Muscle of arm (tissue), 12 donors: Measurements from ENCODE around the gene EFCAB11. TPM values are rescaled to one million over a fixed set of nuclear protein-coding genes. Genes with fewer than 3 reads are reported as not detected.

Source experiments
- DNase-seq: peaks from one replicate; pipeline ENCODE4 v3.0.0-alpha.2; 2013
- polyA plus RNA-seq, 12 donors: library from polyadenylated mRNA; unstranded; fragments of 120-200 nt; gene quantifications; one replicate each; pipeline ENCODE4 v1.2.1, GENCODE V29; 2013; ENCODE audit not compliant: insufficient read length in 12 of 12

Gene EFCAB11
- polyA plus RNA-seq, 12 donors, result 4.5 to 19.9 (median 7.9) TPM; not detected in 1

GRCh38 chr14:89958966-89959365, 4.4 kb upstream of the EFCAB11 start:
- no peak for DNase-seq

GRCh38 chr14:89957791-89958190, 3.3 kb upstream of the EFCAB11 start:
- DNase-seq, result no peak

GRCh38 chr14:89957376-89957775, 2.8 kb upstream of the EFCAB11 start:
- DNase-seq, result no peak

GRCh38 chr14:89956661-89957009, 2.1 kb upstream of the EFCAB11 start:
- DNase-seq, result no peak

- DNase-seq, result peak; percentile 96
These were observed 1.5 kb upstream of the EFCAB11 start, which contains the start of gene TDP1 for GRCh38 chr14:89955745-89956660. TSS of gene TDP1 (plus strand) at chr14:89955927. CDS start at chr14:89963115, 7,188 bp downstream.

- no peak for DNase-seq
These were observed 653 bp upstream of the EFCAB11 start for GRCh38 chr14:89955022-89955744.

GRCh38 chr14:89953602-89954001, 928 bp downstream of the EFCAB11 start:
- DNase-seq, result no peak

- DNase-seq, result no peak
These were observed 2.0 kb downstream of the EFCAB11 start for GRCh38 chr14:89952576-89952975.

- no peak for DNase-seq
These were observed 7.2 kb downstream of the EFCAB11 start for GRCh38 chr14:89947344-89947743.

- no peak for DNase-seq
These were observed 12.6 kb downstream of the EFCAB11 start for GRCh38 chr14:89941830-89942377.

GRCh38 chr14:89936654-89937185, 17.8 kb downstream of the EFCAB11 start:
- no peak for DNase-seq

- no peak for DNase-seq
These were observed 21.5 kb downstream of the EFCAB11 start for GRCh38 chr14:89933002-89933401.

GRCh38 chr14:89927186-89927865, 27.2 kb downstream of the EFCAB11 start:
- no peak for DNase-seq

GRCh38 chr14:89926694-89927093, 27.8 kb downstream of the EFCAB11 start:
- no peak for DNase-seq

- no peak for DNase-seq
These were observed 30.3 kb downstream of the EFCAB11 start for GRCh38 chr14:89924268-89924667.

- DNase-seq, result no peak
These were observed 32.3 kb downstream of the EFCAB11 start for GRCh38 chr14:89922031-89922907.

- DNase-seq, result no peak
These were observed 33.2 kb downstream of the EFCAB11 start for GRCh38 chr14:89921346-89921745.

- no peak for DNase-seq
These were observed 34.5 kb downstream of the EFCAB11 start for GRCh38 chr14:89920056-89920455.

- no peak for DNase-seq
These were observed 35.8 kb downstream of the EFCAB11 start for GRCh38 chr14:89918721-89919120.

- DNase-seq, result peak; percentile 79
These were observed 39.2 kb downstream of the EFCAB11 start for GRCh38 chr14:89915114-89915878.
